Immature natural killer cell (primary cell): Measurements from ENCODE around the gene ENPP3. TPM values are rescaled to one million over a fixed set of nuclear protein-coding genes. Genes with fewer than 3 reads are reported as not detected.

Experiments used
- DNase-seq, 3 donors: peaks; one replicate each; pipeline ENCODE4 v3.0.0; 2022; ENCODE audit warnings: mixed read lengths in 1 of 3
- H3K27ac Mint-ChIP-seq, 6 donors: one replicate each; pipeline ENCODE4 v1.8.0; 2020; ENCODE audit warnings: mixed read lengths in 6 of 6, mild to moderate bottlenecking in 5 of 6, inconsistent platforms in 4 of 6, moderate library complexity in 3 of 6
- H3K27me3 Mint-ChIP-seq, 3 donors: one replicate each; pipeline ENCODE4 v1.8.0; 2020 to 2021; ENCODE audit warnings: low read depth in 3 of 3, mild to moderate bottlenecking in 3 of 3, mixed read lengths in 3 of 3, moderate library complexity in 3 of 3, inconsistent platforms in 1 of 3
- H3K36me3 Mint-ChIP-seq, 3 donors: one replicate each; pipeline ENCODE4 v1.8.0; 2020; ENCODE audit warnings: mixed read lengths in 3 of 3, inconsistent platforms in 2 of 3, mild to moderate bottlenecking in 2 of 3
- H3K4me1 Mint-ChIP-seq, 2 donors: one replicate each; pipeline ENCODE4 v1.8.0; 2020; ENCODE audit warnings: inconsistent platforms in 2 of 2, mild to moderate bottlenecking in 2 of 2, mixed read lengths in 2 of 2, moderate library complexity in 1 of 2
- H3K4me3 Mint-ChIP-seq, 5 donors: one replicate each; pipeline ENCODE4 v1.8.0; 2020; ENCODE audit warnings: mild to moderate bottlenecking in 5 of 5, mixed read lengths in 5 of 5, inconsistent platforms in 3 of 5, moderate library complexity in 3 of 5
- H3K9me3 Mint-ChIP-seq, 6 donors: one replicate each; pipeline ENCODE4 v1.8.0; 2020; ENCODE audit warnings: mild to moderate bottlenecking in 6 of 6, mixed read lengths in 6 of 6, inconsistent platforms in 4 of 6, moderate library complexity in 3 of 6
- polyA plus RNA-seq, 3 donors: library from polyadenylated mRNA; unstranded; fragments of 300-500 nt; fragmentation: Illumina TruSeq; gene quantifications; one replicate each; pipeline ENCODE4 v1.2.3, GENCODE V29; 2021

The ENPP3 gene
- polyA plus RNA-seq, 3 donors from 2014 or later = 0.21 to 4.1 (median 0.25) TPM

GRCh38 chr6:131654326-131654725, 17.2 kb downstream of the ENPP3 start:
- Mint-ChIP-seq H3K27ac (no peak overlapping the region), H3K4me1 (peaks cover 0 to 14% of the 10 kb centered on the region in 2 donors), H3K4me3 (no peak overlapping the region), H3K36me3 (peaks cover 0 to 4% (median 0%) of the 10 kb centered on the region in 3 donors), H3K27me3 (peaks cover 0 to 4% (median 2%) of the 10 kb centered on the region in 3 donors), H3K9me3 (no peaks in the 10 kb centered on the region)
- no peak for DNase-seq

- Mint-ChIP-seq H3K36me3 (peaks cover 0 to 4% (median 0%) of the 10 kb centered on the region in 3 donors), H3K4me3 (no peak overlapping the region), H3K4me1 (peaks cover 0 to 14% of the 10 kb centered on the region in 2 donors), H3K9me3 (no peaks in the 10 kb centered on the region), H3K27ac (no peak overlapping the region), H3K27me3 (peaks cover 0 to 4% (median 2%) of the 10 kb centered on the region in 3 donors)
- DNase-seq = no peak
Measured at GRCh38 chr6:131655387-131655786, 18.3 kb downstream of the ENPP3 start.

GRCh38 chr6:131655951-131656350, 18.8 kb downstream of the ENPP3 start:
- Mint-ChIP-seq H3K27ac (no peak overlapping the region), H3K36me3 (peaks cover 0 to 4% (median 0%) of the 10 kb centered on the region in 3 donors)

GRCh38 chr6:131656667-131657066, 19.6 kb downstream of the ENPP3 start:
- Mint-ChIP-seq H3K4me1 (peaks cover 0 to 14% of the 10 kb centered on the region in 2 donors), H3K4me3 (no peak overlapping the region), H3K9me3 (no peaks in the 10 kb centered on the region), H3K27ac (no peak overlapping the region), H3K36me3 (no peaks in the 10 kb centered on the region), H3K27me3 (peaks cover 0 to 4% (median 2%) of the 10 kb centered on the region in 3 donors)
- no peak for DNase-seq

More at GRCh38 chr6:131655951-131656350, 18.8 kb downstream of the ENPP3 start:
- H3K4me3 Mint-ChIP-seq = no peak overlapping the region
- no peaks in the 10 kb centered on the region for H3K9me3 Mint-ChIP-seq
- H3K4me1 Mint-ChIP-seq = peaks cover 0 to 14% of the 10 kb centered on the region in 2 donors
- peaks cover 0 to 4% (median 2%) of the 10 kb centered on the region in 3 donors for H3K27me3 Mint-ChIP-seq
- no peak for DNase-seq

- peaks cover 0 to 4% (median 0%) of the 10 kb centered on the region in 3 donors for H3K27me3 Mint-ChIP-seq
- H3K27ac Mint-ChIP-seq = no peak overlapping the region
- peaks cover 0 to 14% of the 10 kb centered on the region in 2 donors for H3K4me1 Mint-ChIP-seq
- no peaks in the 10 kb centered on the region for H3K9me3 Mint-ChIP-seq
- no peaks in the 10 kb centered on the region for H3K36me3 Mint-ChIP-seq
- H3K4me3 Mint-ChIP-seq = no peak overlapping the region
- no peak for DNase-seq
Measured at GRCh38 chr6:131657222-131657621, 20.1 kb downstream of the ENPP3 start.

GRCh38 chr6:131657630-131658111, 20.6 kb downstream of the ENPP3 start:
- Mint-ChIP-seq H3K36me3 (no peaks in the 10 kb centered on the region), H3K27me3 (peaks cover 0 to 4% (median 0%) of the 10 kb centered on the region in 3 donors), H3K4me1 (peaks cover 0 to 14% of the 10 kb centered on the region in 2 donors), H3K9me3 (no peaks in the 10 kb centered on the region), H3K27ac (no peak overlapping the region), H3K4me3 (no peak overlapping the region)
- peak in 1 of 3 donors; percentile 10 for DNase-seq

GRCh38 chr6:131658287-131658686, 21.2 kb downstream of the ENPP3 start:
- no peak overlapping the region for H3K27ac Mint-ChIP-seq
- H3K9me3 Mint-ChIP-seq = no peaks in the 10 kb centered on the region
- peaks cover 0 to 4% (median 0%) of the 10 kb centered on the region in 3 donors for H3K27me3 Mint-ChIP-seq
- H3K4me1 Mint-ChIP-seq = peaks cover 0 to 14% of the 10 kb centered on the region in 2 donors
- H3K36me3 Mint-ChIP-seq = no peaks in the 10 kb centered on the region
- no peak overlapping the region for H3K4me3 Mint-ChIP-seq
- no peak for DNase-seq

GRCh38 chr6:131660195-131660594, 23.1 kb downstream of the ENPP3 start:
- H3K9me3 Mint-ChIP-seq = no peaks in the 10 kb centered on the region

GRCh38 chr6:131663578-131664165, 26.6 kb downstream of the ENPP3 start:
- Mint-ChIP-seq H3K4me1 (peaks cover 0 to 1% of the 10 kb centered on the region in 2 donors), H3K9me3 (no peaks in the 10 kb centered on the region), H3K27ac (no peak overlapping the region), H3K27me3 (peaks cover 1 to 5% (median 4%) of the 10 kb centered on the region in 3 donors), H3K4me3 (no peak overlapping the region), H3K36me3 (no peaks in the 10 kb centered on the region)
- no peak for DNase-seq

More at GRCh38 chr6:131660195-131660594, 23.1 kb downstream of the ENPP3 start:
- DNase-seq = no peak
- Mint-ChIP-seq H3K27ac (no peak overlapping the region), H3K36me3 (no peaks in the 10 kb centered on the region), H3K4me1 (peaks cover 0 to 14% of the 10 kb centered on the region in 2 donors), H3K27me3 (peaks cover 0 to 4% (median 0%) of the 10 kb centered on the region in 3 donors), H3K4me3 (no peak overlapping the region)

- Mint-ChIP-seq H3K27me3 (peaks cover 1 to 6% (median 5%) of the 10 kb centered on the region in 3 donors), H3K36me3 (peaks cover 0 to 4% (median 0%) of the 10 kb centered on the region in 3 donors), H3K4me3 (no peak overlapping the region), H3K9me3 (no peaks in the 10 kb centered on the region), H3K27ac (no peak overlapping the region), H3K4me1 (no peaks in the 10 kb centered on the region)
- no peak for DNase-seq
Measured at GRCh38 chr6:131669891-131670290, 32.8 kb downstream of the ENPP3 start.

- Mint-ChIP-seq H3K27ac (no peak overlapping the region), H3K9me3 (no peaks in the 10 kb centered on the region)
- DNase-seq = no peak
Measured at GRCh38 chr6:131673184-131673583, 36.1 kb downstream of the ENPP3 start.

GRCh38 chr6:131678442-131678841, 41.3 kb downstream of the ENPP3 start:
- Mint-ChIP-seq H3K4me3 (no peak overlapping the region), H3K4me1 (peaks cover 4 to 9% of the 10 kb centered on the region in 2 donors), H3K9me3 (no peaks in the 10 kb centered on the region), H3K27ac (no peak overlapping the region), H3K27me3 (peaks cover 0 to 3% (median 0%) of the 10 kb centered on the region in 3 donors), H3K36me3 (no peaks in the 10 kb centered on the region)
- DNase-seq = no peak

More at GRCh38 chr6:131673184-131673583, 36.1 kb downstream of the ENPP3 start:
- H3K27me3 Mint-ChIP-seq = peaks cover 2 to 3% (median 2%) of the 10 kb centered on the region in 3 donors
- no peaks in the 10 kb centered on the region for H3K4me1 Mint-ChIP-seq
- H3K4me3 Mint-ChIP-seq = no peak overlapping the region
- H3K36me3 Mint-ChIP-seq = peaks cover 0 to 4% (median 0%) of the 10 kb centered on the region in 3 donors

- Mint-ChIP-seq H3K9me3 (no peaks in the 10 kb centered on the region), H3K27me3 (peaks cover 0 to 3% (median 0%) of the 10 kb centered on the region in 3 donors), H3K36me3 (no peaks in the 10 kb centered on the region), H3K4me1 (peaks cover 9 to 23% of the 10 kb centered on the region in 2 donors), H3K4me3 (no peak overlapping the region), H3K27ac (no peak overlapping the region)
- DNase-seq = no peak
Measured at GRCh38 chr6:131680868-131681267, 43.8 kb downstream of the ENPP3 start.

GRCh38 chr6:131681585-131681984, 44.5 kb downstream of the ENPP3 start:
- Mint-ChIP-seq H3K4me1 (peaks cover 9 to 24% of the 10 kb centered on the region in 2 donors), H3K27ac (no peak overlapping the region), H3K27me3 (no peaks in the 10 kb centered on the region), H3K4me3 (no peak overlapping the region), H3K9me3 (no peaks in the 10 kb centered on the region), H3K36me3 (no peaks in the 10 kb centered on the region)
- DNase-seq = no peak
